BJ (cell line): ENCODE data around the gene NRG3. TPM values are rescaled to one million over a fixed set of nuclear protein-coding genes. Genes with fewer than 3 reads are reported as not detected.

ENCODE experiments used
- CTCF ChIA-PET: fragments of 350-600 bp; formaldehyde crosslinking; extraction: SDS; loops from one replicate; lab custom pipeline; 2021; ENCODE audit warnings: antibody characterized with exemption, inconsistent platforms; lab: Yijun Ruan, JAX
- POLR2A ChIA-PET: fragments of 300-600 bp; sonication (Branson Sonifier 250); formaldehyde crosslinking; extraction: SDS; loops from one replicate; lab custom pipeline; 2021; ENCODE audit warnings: antibody characterized with exemption; lab: Charles Lee
- DNase-seq: peaks from one replicate; pipeline ENCODE4 v3.0.0-alpha.2; 2011; ENCODE audit warnings: low read depth
- H3K27me3 ChIP-seq: 2 replicates; pipeline ENCODE4 v1.6.0; 2011; ENCODE audit warnings: low read length; ENCODE audit not compliant: control insufficient read depth, insufficient read depth
- H3K36me3 ChIP-seq: 2 replicates; pipeline ENCODE4 v1.5.1; 2011; ENCODE audit warnings: low read length; ENCODE audit not compliant: control insufficient read depth, insufficient read depth
- H3K4me3 ChIP-seq: 2 replicates; pipeline ENCODE4 v1.5.1; 2011; ENCODE audit warnings: low read depth, mild to moderate bottlenecking, control low read depth, low read length
- CTCF ChIP-seq: IDR thresholded peaks from 2 replicates; pipeline ENCODE4 v1.5.1; 2011; ENCODE audit warnings: low read depth, mild to moderate bottlenecking, control low read depth, inconsistent platforms, low read length, moderate library complexity; ENCODE audit not compliant: insufficient read depth
- polyA plus RNA-seq: library from polyadenylated mRNA; depleted of rRNA; stranded (reverse); fragments of >200 nt; gene quantifications from 2 replicates; pipeline ENCODE4 v1.2.3, GENCODE V29; 2011

The NRG3 gene
- polyA plus RNA-seq, 1 experiment, result not detected

GRCh38 chr10:82813856-82814255, 938.9 kb downstream of the NRG3 start:
- ChIA-PET CTCF (interaction anchor here (0.7 to 3.5 kb wide), 4 partner anchors 11 to 155 kb away, joined by 3 to 15 read pairs (median 3); no protein-coding TSS in a partner anchor), POLR2A (no interaction called here)
- Histone ChIP-seq H3K4me3 (no peak overlapping the region), H3K27me3 (no peaks in the 10 kb centered on the region), H3K36me3 (no peaks in the 10 kb centered on the region)
- DNase-seq, result no peak
- TF ChIP-seq CTCF, result no peak

GRCh38 chr10:82814635-82815034, 939.6 kb downstream of the NRG3 start:
- DNase-seq, result no peak
- Histone ChIP-seq H3K36me3 (no peaks in the 10 kb centered on the region), H3K4me3 (no peak overlapping the region), H3K27me3 (no peaks in the 10 kb centered on the region)
- no peak for TF ChIP-seq CTCF
- ChIA-PET CTCF (interaction anchor here (0.7 to 3.5 kb wide), 4 partner anchors 11 to 155 kb away, joined by 3 to 15 read pairs (median 4); no protein-coding TSS in a partner anchor), POLR2A (no interaction called here)

- no peak for DNase-seq
- POLR2A ChIA-PET, result no interaction called here
- H3K36me3 ChIP-seq, result no peaks in the 10 kb centered on the region
- CTCF ChIA-PET, result interaction anchor here (1.3 to 3.5 kb wide), 3 partner anchors 10 to 154 kb away, joined by 3 to 15 read pairs (median 5); no protein-coding TSS in a partner anchor
- H3K27me3 ChIP-seq, result no peaks in the 10 kb centered on the region
- H3K4me3 ChIP-seq, result no peak overlapping the region
- no peak for TF ChIP-seq CTCF
These were observed 940.7 kb downstream of the NRG3 start for GRCh38 chr10:82815680-82816079.

- ChIA-PET POLR2A (no interaction called here), CTCF (interaction anchor here (1.2 to 1.4 kb wide), 2 partner anchors 8 to 151 kb away, joined by 5 to 6 read pairs; no protein-coding TSS in a partner anchor)
- no peaks in the 10 kb centered on the region for H3K27me3 ChIP-seq
- H3K36me3 ChIP-seq, result no peaks in the 10 kb centered on the region
- H3K4me3 ChIP-seq, result no peak overlapping the region
- DNase-seq, result no peak
- no peak for TF ChIP-seq CTCF
These were observed 942.9 kb downstream of the NRG3 start for GRCh38 chr10:82817676-82818422.

- ChIA-PET POLR2A (no interaction called here), CTCF (interaction anchor here (1.4 kb wide), 1 partner anchor 9 kb away, joined by 5 read pairs; no protein-coding TSS in a partner anchor)
- no peak for TF ChIP-seq CTCF
- H3K4me3 ChIP-seq, result no peak overlapping the region
- H3K36me3 ChIP-seq, result no peaks in the 10 kb centered on the region
- DNase-seq, result no peak
- no peaks in the 10 kb centered on the region for H3K27me3 ChIP-seq
These were observed 946.0 kb downstream of the NRG3 start for GRCh38 chr10:82821043-82821442.
